A549 (cell line): ENCODE results near the gene YBEY. TPM values are rescaled to one million over a fixed set of nuclear protein-coding genes. Genes with fewer than 3 reads are reported as not detected.

Experiments used
- ATAC-seq, 2 experiments: fragments of 200-7000 bp in 1 of 2; fragments of >200 bp in 1 of 2; cut with Nextera tagmentation in 1 of 2; cut with Tn5 transposase in 1 of 2; 3 replicates each; pipeline versions ENCODE4 v1.8.0 to v1.9.1; 2018 to 2020; ENCODE audit warnings: mild to moderate bottlenecking in 1 of 2, moderate library complexity in 1 of 2
- CTCF ChIA-PET: fragments of 300-600 bp; sonication (Branson Sonifier 250); formaldehyde crosslinking; extraction: SDS; loops from one replicate; lab custom pipeline; 2021; ENCODE audit warnings: antibody characterized with exemption, inconsistent platforms; lab: Yijun Ruan, JAX
- POLR2A ChIA-PET: fragments of 350-600 bp; formaldehyde crosslinking; extraction: SDS; loops from one replicate; lab custom pipeline; 2021; ENCODE audit warnings: antibody characterized with exemption, inconsistent platforms; lab: Yijun Ruan, JAX
- DNase-seq, 2 experiments: peaks; one replicate each; pipeline versions ENCODE4 v3.0.0 to v3.0.0-alpha.2; 2011 to 2016; ENCODE audit warnings: low read depth in 1 of 2, low spot score in 1 of 2
- FAIRE-seq: peaks from 2 replicates; lab custom pipeline; 2011; peaks lifted over from hg19 to GRCh38; lab: Jason Lieb, UNC
- H3K27ac ChIP-seq, 2 experiments: fragments of >200 bp; sonication (Bioruptor Twin); formaldehyde crosslinking; 3 replicates each; pipeline ENCODE4 v1.5.1; 2016 to 2017
- H3K4me1 ChIP-seq: fragments of >200 bp; sonication (Bioruptor Twin); formaldehyde crosslinking; 3 replicates; pipeline ENCODE4 v1.6.1; 2016
- H3K4me2 ChIP-seq: fragments of >200 bp; sonication (Bioruptor Twin); formaldehyde crosslinking; 3 replicates; pipeline ENCODE4 v1.6.1; 2016
- H3K4me3 ChIP-seq: fragments of >200 bp; sonication (Bioruptor Twin); formaldehyde crosslinking; 3 replicates; pipeline ENCODE4 v1.5.1; 2016
- H3K9me3 ChIP-seq: fragments of >200 bp; sonication (Bioruptor Twin); formaldehyde crosslinking; 3 replicates; pipeline ENCODE4 v1.6.1; 2016
- CBX8 ChIP-seq: fragments of 200-600 bp; sonication (generic); IDR thresholded peaks from 2 replicates; pipeline ENCODE4 v1.6.1; 2016
- CHD2 ChIP-seq: fragments of 150-350 bp; IDR thresholded peaks from 2 replicates; pipeline ENCODE4 v1.6.1; 2014; ENCODE audit warnings: low read length; ENCODE audit not compliant: partially characterized antibody
- EHF ChIP-seq: fragments of 250-450 bp; sonication (Bioruptor Pico); IDR thresholded peaks from 2 replicates; pipeline ENCODE4 v1.5.0; 2020; ENCODE audit warnings: mild to moderate bottlenecking
- EHMT2 ChIP-seq: fragments of 200-600 bp; sonication (generic); IDR thresholded peaks from 2 replicates; pipeline ENCODE4 v1.6.1; 2016; ENCODE audit warnings: antibody characterized with exemption, low read depth, mild to moderate bottlenecking, moderate library complexity
- FOSB ChIP-seq: fragments of 250-450 bp; sonication (Bioruptor Pico); IDR thresholded peaks from 2 replicates; pipeline ENCODE4 v1.5.0; 2020; ENCODE audit warnings: mild to moderate bottlenecking, moderate library complexity
- FOSL2 ChIP-seq, 2 experiments: fragments of 450-650 bp in 1 of 2; fragments of >200 bp in 1 of 2; sonication (Bioruptor Twin) in 1 of 2; formaldehyde crosslinking; IDR thresholded peaks; 2 replicates each; pipeline versions ENCODE4 v1.5.0 to v1.6.1; 2016 to 2020; ENCODE audit warnings: mild to moderate bottlenecking in 1 of 2, moderate library complexity in 1 of 2
- HMGXB4 ChIP-seq: fragments of 250-450 bp; sonication (Bioruptor Pico); IDR thresholded peaks from 2 replicates; pipeline ENCODE4 v1.5.0; 2021; ENCODE audit warnings: mild to moderate bottlenecking, moderate library complexity, borderline replicate concordance
- HOXB13 ChIP-seq: fragments of 250-450 bp; sonication (Bioruptor Pico); IDR thresholded peaks from 2 replicates; pipeline ENCODE4 v1.5.0; 2020; ENCODE audit warnings: low read depth, mild to moderate bottlenecking, moderate library complexity
- HOXB5 ChIP-seq: fragments of 250-450 bp; sonication (Bioruptor Pico); IDR thresholded peaks from 2 replicates; pipeline ENCODE4 v1.5.0; 2020; ENCODE audit warnings: mild to moderate bottlenecking, moderate library complexity
- JUN ChIP-seq, 2 experiments: fragments of >200 bp; sonication (Bioruptor Twin); formaldehyde crosslinking; IDR thresholded peaks; 2 replicates in 1 of 2; 3 replicates in 1 of 2; pipeline ENCODE4 v1.6.1; 2016 to 2017
- KDM5A ChIP-seq: fragments of 200-600 bp; sonication (generic); IDR thresholded peaks from 2 replicates; pipeline ENCODE4 v1.6.1; 2016; ENCODE audit warnings: antibody characterized with exemption, mild to moderate bottlenecking
- MAFK ChIP-seq: fragments of 450-650 bp; IDR thresholded peaks from 2 replicates; pipeline ENCODE4 v1.6.1; 2014; ENCODE audit not compliant: partially characterized antibody
- MAZ ChIP-seq: fragments of 150-350 bp; IDR thresholded peaks from 2 replicates; pipeline ENCODE4 v1.6.1; 2014; ENCODE audit warnings: antibody characterized with exemption, low read depth, low read length, borderline replicate concordance
- NR3C1 ChIP-seq: fragments of >200 bp; sonication (Bioruptor Twin); formaldehyde crosslinking; IDR thresholded peaks from 3 replicates; pipeline ENCODE4 v1.6.1; 2017
- PBX3 ChIP-seq: IDR thresholded peaks from 2 replicates; pipeline ENCODE4 v1.6.1; 2012
- PHF8 ChIP-seq: fragments of 200-600 bp; sonication (generic); IDR thresholded peaks from 2 replicates; pipeline ENCODE4 v1.6.1; 2016; ENCODE audit warnings: low read depth, mild to moderate bottlenecking, antibody characterized with exemption, moderate library complexity, borderline replicate concordance
- POLR2A ChIP-seq: IDR thresholded peaks from 2 replicates; pipeline ENCODE4 v1.6.1; 2012; ENCODE audit warnings: mild to moderate bottlenecking, low read length
- RAD21 ChIP-seq, 2 experiments: fragments of >200 bp in 1 of 2; sonication (Bioruptor Twin) in 1 of 2; formaldehyde crosslinking in 1 of 2; IDR thresholded peaks in 1 of 2; conservative IDR thresholded peaks in 1 of 2; 2 replicates in 1 of 2; 3 replicates in 1 of 2; pipeline ENCODE4 v1.6.1; 2012 to 2018; ENCODE audit warnings: inconsistent platforms in 1 of 2
- RARB ChIP-seq: fragments of 250-450 bp; sonication (Bioruptor Pico); IDR thresholded peaks from 2 replicates; pipeline ENCODE4 v1.8.0; 2021; ENCODE audit warnings: mild to moderate bottlenecking, moderate library complexity
- RCOR1 ChIP-seq: fragments of 150-350 bp; IDR thresholded peaks from 2 replicates; pipeline ENCODE4 v1.6.1; 2014; ENCODE audit warnings: antibody characterized with exemption, low read length, low read depth
- RNF2 ChIP-seq: fragments of 200-600 bp; sonication (generic); IDR thresholded peaks from 2 replicates; pipeline ENCODE4 v1.6.1; 2016; ENCODE audit warnings: low read depth, mild to moderate bottlenecking, antibody characterized with exemption, moderate library complexity, borderline replicate concordance
- TP53 ChIP-seq: fragments of 250-450 bp; sonication (Bioruptor Pico); IDR thresholded peaks from 2 replicates; pipeline ENCODE4 v1.5.0; 2021; ENCODE audit warnings: mild to moderate bottlenecking, moderate library complexity
- ZFP36 ChIP-seq: fragments of 450-650 bp; IDR thresholded peaks from 2 replicates; pipeline ENCODE4 v1.6.1; 2014; ENCODE audit warnings: borderline replicate concordance; ENCODE audit not compliant: partially characterized antibody
- ZNF302 ChIP-seq: fragments of 250-450 bp; sonication (Bioruptor Pico); IDR thresholded peaks from 2 replicates; pipeline ENCODE4 v1.9.0; 2021; ENCODE audit warnings: inconsistent platforms, mild to moderate bottlenecking, moderate library complexity
- WGBS: methylation state at CpG from one replicate; pipeline ENCODE4 v1.1.6; 2017; ENCODE audit errors: missing lambda C conversion rate; 5-methylcytosine and 5-hydroxymethylcytosine counted together
- polyA plus RNA-seq, 4 experiments: library from polyadenylated mRNA; depleted of rRNA in 3 of 4; stranded (reverse); fragments of >200 nt; fragmentation: RNase III in 1 of 4; extraction: RNeasy Plus Mini Kit Qiagen cat#74134 plus additional on column Dnase treatment in 1 of 4; gene quantifications; 2 replicates in 3 of 4; 3 replicates in 1 of 4; pipeline ENCODE4 v1.2.3, GENCODE V29; 2011 to 2017
- TF ChIP-seq, protein P1 (sequence below): fragments of >200 bp; sonication (Bioruptor Twin); formaldehyde crosslinking; IDR thresholded peaks from 3 replicates; pipeline ENCODE4 v1.6.1; 2016

YBEY gene
- polyA plus RNA-seq, 2 of the 4 experiments (the other 2 are of a cell fraction): 31.8 to 45.4 TPM

- peak in 1 of 2 experiments; percentile 7; a peak in 2 of 6 replicates for ATAC-seq
- DNase-seq: no peak
- Histone ChIP-seq H3K4me2 (peak overlapping the region; percentile 73), H3K4me3 (peak overlapping the region; percentile 84), H3K4me1 (peaks cover 21% of the 10 kb centered on the region), H3K27ac (peak overlapping the region; percentile 71 to 83), H3K9me3 (no peaks in the 10 kb centered on the region)
- ChIA-PET POLR2A (no interaction called here), CTCF (no interaction called here)
- TF ChIP-seq MAFK (no peak), PHF8 (peak; percentile 38; the same call in 1 of the 2 replicates), KDM5A (peak; percentile 52; the same call in 1 of the 2 replicates)
- 4% methylated on average over 20 of the region's 34 CpGs for WGBS
- no peak for FAIRE-seq
Measured at GRCh38 chr21:46323227-46323709, 37.1 kb downstream of the YBEY start.

DNA sequence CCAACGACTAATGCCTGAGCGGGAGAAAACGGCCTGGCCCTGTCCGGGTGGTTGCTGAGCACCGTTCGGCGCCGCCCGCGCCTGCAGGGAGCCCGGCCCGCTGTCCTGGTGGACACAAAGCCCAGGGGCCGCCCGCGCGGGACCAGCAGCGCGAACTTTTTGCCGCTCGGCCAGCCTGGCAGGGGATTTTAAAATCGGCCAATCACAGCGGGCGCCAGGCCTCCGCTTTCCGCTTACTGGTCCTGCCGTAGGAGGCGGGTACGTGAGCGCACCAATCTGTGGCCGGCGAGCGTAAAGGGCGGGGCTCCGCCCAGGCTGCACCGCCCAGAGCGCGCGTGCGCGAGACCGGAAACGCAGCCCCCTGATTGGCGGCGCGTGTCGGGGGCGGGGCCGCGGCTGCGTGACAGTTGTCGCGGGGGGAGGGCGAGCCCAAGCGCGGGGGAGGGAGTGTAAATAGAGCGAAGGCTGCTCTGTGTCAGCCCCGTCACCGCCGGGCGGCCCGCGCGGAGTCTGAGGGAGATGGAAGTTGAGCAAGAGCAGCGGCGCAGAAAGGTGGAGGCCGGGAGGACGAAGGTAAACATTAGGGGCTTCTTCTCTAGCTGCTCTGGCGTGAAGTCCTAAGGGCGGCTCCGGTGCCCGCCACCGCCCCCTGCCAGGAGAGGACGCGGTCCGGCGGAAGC is 37.7 kb downstream of the YBEY start, which contains the start of the genes C21orf58 and PCNT:
Gene C21orf58, minus strand, starts transcription at position 161 of the 680 bp plus-strand sequence. CDS start 1,132 bp downstream, outside the sequence.
Gene PCNT, plus strand, starts transcription at position 447 of the 680 bp plus-strand sequence. Its CDS starts 73 bp downstream, at position 520.
- peak; percentile 87 to 92 for ATAC-seq
- 3% methylated on average over 8 of the region's 76 CpGs for WGBS
- Histone ChIP-seq H3K27ac (peak within 1 kb of the TSS; percentile 97 to 98), H3K4me3 (peak within 1 kb of the TSS; percentile 84), H3K9me3 (no peaks in the 10 kb centered on the region), H3K4me2 (peak within 1 kb of the TSS; percentile 100), H3K4me1 (peaks cover 21% of the 10 kb centered on the region)
- no peak for FAIRE-seq
- ChIA-PET CTCF (no interaction called here), POLR2A (no interaction called here)
- peak; percentile 89 to 96 for DNase-seq
- no peak for TF ChIP-seq ZNF302
- TF ChIP-seq POLR2A: peak; percentile 39
- peak; percentile 6; the same call in 1 of the 2 replicates for TF ChIP-seq PBX3
- TF ChIP-seq HOXB5 (CRISPR knock-in tag): 0 out of 2 replicates have a peak, but pooled peaks have one; percentile 35

GRCh38 chr21:46324390-46325072 is 38.4 kb downstream of the YBEY start:
- Histone ChIP-seq H3K27ac (peak overlapping the region; percentile 97 to 98), H3K4me2 (peak overlapping the region; percentile 100), H3K4me3 (peak overlapping the region; percentile 84), H3K4me1 (peaks cover 21% of the 10 kb centered on the region), H3K9me3 (no peaks in the 10 kb centered on the region)
- WGBS: 2% methylated on average over 16 of the region's 98 CpGs
- no peak for FAIRE-seq
- ATAC-seq: peak; percentile 72 to 73
- DNase-seq: peak; percentile 44 to 80
- CTCF ChIA-PET: interaction anchor here (1.1 kb wide), 1 partner anchor 25 kb away, joined by 4 read pairs; no protein-coding TSS in a partner anchor
- POLR2A ChIA-PET: no interaction called here
- no peak for TF ChIP-seq NR3C1
- no peak for TF ChIP-seq HOXB13 (CRISPR knock-in tag)
- no peak for TF ChIP-seq HOXB5 (CRISPR knock-in tag)
- no peak for TF ChIP-seq PBX3
- TF ChIP-seq HMGXB4 (CRISPR knock-in tag): no peak
- peak; percentile 75; the same call in 1 of the 2 replicates for TF ChIP-seq PHF8
- TF ChIP-seq CBX8: no peak
- TF ChIP-seq RNF2: no peak
- no peak for TF ChIP-seq MAZ
- TF ChIP-seq EHMT2: no peak
- no peak for TF ChIP-seq FOSL2 (IDR thresholded peaks at IDR 0.05)
- TF ChIP-seq FOSL2 (CRISPR knock-in tag; IDR thresholded peaks at IDR 0.05): no peak
- no peak for TF ChIP-seq ZNF302
- TF ChIP-seq RARB (CRISPR knock-in tag): no peak
- no peak for TF ChIP-seq CHD2
- peak; percentile 62 for TF ChIP-seq POLR2A
- no peak for TF ChIP-seq RCOR1
- no peak for TF ChIP-seq FOSB (CRISPR knock-in tag)
- peak in 1 of 2 experiments; percentile 42; a peak in 1 of 5 replicates for TF ChIP-seq JUN (IDR thresholded peaks at IDR 0.05)
- no peak for TF ChIP-seq EHF (CRISPR knock-in tag)
- TF ChIP-seq, protein P1, sequence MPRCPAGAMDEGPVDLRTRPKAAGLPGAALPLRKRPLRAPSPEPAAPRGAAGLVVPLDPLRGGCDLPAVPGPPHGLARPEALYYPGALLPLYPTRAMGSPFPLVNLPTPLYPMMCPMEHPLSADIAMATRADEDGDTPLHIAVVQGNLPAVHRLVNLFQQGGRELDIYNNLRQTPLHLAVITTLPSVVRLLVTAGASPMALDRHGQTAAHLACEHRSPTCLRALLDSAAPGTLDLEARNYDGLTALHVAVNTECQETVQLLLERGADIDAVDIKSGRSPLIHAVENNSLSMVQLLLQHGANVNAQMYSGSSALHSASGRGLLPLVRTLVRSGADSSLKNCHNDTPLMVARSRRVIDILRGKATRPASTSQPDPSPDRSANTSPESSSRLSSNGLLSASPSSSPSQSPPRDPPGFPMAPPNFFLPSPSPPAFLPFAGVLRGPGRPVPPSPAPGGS: no peak
- TF ChIP-seq ZFP36: no peak
- TF ChIP-seq TP53 (CRISPR knock-in tag): 0 out of 2 replicates have a peak, but pooled peaks have one; percentile 16
- no peak for TF ChIP-seq RAD21 (conservative IDR thresholded peaks at IDR 0.05 in 1 of 2, IDR thresholded peaks at IDR 0.05 in 1 of 2)
